Measurements from ENCODE around the gene FAM32A.

DNA sequence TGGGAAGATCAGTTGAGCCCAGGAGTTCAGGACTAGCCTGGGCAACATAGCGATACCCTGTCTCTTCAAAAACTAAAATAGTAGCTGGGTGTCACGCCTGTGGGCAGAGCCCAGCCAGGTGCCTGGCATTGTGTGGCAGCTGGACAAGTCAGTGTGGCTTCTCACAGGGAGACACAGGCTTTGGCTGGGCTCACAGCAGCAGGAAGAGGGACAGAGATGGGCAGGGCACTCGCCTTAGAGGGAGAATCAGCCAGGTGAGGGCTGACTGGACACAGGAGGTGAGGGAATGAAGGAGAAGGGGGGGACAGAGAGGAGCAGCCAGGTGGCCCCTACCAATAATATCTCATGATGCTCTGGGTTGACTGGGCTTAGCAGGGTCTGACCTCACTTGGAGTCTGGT lies 3.3 kb downstream of the FAM32A start:
- TF ChIP-seq, protein P1, sequence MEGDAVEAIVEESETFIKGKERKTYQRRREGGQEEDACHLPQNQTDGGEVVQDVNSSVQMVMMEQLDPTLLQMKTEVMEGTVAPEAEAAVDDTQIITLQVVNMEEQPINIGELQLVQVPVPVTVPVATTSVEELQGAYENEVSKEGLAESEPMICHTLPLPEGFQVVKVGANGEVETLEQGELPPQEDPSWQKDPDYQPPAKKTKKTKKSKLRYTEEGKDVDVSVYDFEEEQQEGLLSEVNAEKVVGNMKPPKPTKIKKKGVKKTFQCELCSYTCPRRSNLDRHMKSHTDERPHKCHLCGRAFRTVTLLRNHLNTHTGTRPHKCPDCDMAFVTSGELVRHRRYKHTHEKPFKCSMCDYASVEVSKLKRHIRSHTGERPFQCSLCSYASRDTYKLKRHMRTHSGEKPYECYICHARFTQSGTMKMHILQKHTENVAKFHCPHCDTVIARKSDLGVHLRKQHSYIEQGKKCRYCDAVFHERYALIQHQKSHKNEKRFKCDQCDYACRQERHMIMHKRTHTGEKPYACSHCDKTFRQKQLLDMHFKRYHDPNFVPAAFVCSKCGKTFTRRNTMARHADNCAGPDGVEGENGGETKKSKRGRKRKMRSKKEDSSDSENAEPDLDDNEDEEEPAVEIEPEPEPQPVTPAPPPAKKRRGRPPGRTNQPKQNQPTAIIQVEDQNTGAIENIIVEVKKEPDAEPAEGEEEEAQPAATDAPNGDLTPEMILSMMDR (IDR thresholded peaks at IDR 0.05), result no peak
- TF ChIP-seq SIN3A (IDR thresholded peaks at IDR 0.05; ENCODE audit: borderline replicate concordance, insufficient read depth, low read depth, low read length), result no peak
- TF ChIP-seq, protein P2, sequence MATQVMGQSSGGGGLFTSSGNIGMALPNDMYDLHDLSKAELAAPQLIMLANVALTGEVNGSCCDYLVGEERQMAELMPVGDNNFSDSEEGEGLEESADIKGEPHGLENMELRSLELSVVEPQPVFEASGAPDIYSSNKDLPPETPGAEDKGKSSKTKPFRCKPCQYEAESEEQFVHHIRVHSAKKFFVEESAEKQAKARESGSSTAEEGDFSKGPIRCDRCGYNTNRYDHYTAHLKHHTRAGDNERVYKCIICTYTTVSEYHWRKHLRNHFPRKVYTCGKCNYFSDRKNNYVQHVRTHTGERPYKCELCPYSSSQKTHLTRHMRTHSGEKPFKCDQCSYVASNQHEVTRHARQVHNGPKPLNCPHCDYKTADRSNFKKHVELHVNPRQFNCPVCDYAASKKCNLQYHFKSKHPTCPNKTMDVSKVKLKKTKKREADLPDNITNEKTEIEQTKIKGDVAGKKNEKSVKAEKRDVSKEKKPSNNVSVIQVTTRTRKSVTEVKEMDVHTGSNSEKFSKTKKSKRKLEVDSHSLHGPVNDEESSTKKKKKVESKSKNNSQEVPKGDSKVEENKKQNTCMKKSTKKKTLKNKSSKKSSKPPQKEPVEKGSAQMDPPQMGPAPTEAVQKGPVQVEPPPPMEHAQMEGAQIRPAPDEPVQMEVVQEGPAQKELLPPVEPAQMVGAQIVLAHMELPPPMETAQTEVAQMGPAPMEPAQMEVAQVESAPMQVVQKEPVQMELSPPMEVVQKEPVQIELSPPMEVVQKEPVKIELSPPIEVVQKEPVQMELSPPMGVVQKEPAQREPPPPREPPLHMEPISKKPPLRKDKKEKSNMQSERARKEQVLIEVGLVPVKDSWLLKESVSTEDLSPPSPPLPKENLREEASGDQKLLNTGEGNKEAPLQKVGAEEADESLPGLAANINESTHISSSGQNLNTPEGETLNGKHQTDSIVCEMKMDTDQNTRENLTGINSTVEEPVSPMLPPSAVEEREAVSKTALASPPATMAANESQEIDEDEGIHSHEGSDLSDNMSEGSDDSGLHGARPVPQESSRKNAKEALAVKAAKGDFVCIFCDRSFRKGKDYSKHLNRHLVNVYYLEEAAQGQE (IDR thresholded peaks at IDR 0.05; ENCODE audit: insufficient read depth in 1 of 2, low read depth in 2 of 2, low read length in 1 of 2), result no peak
- TF ChIP-seq TCF7L2 (IDR thresholded peaks at IDR 0.05; ENCODE audit: low read depth, low read length), result no peak
